Skin epidermis (tissue), 12 donors: Measurements from ENCODE around the gene LARP4B.
"Not testable (repeated sequence)": the region's sequence is repeated elsewhere in the genome, so short reads cannot be mapped to it uniquely, and the experiment has no call there.

Experiments used
- H3K27ac ChIP-seq, 21 experiments: fragments of 200-600 bp; sonication (generic) in 11 of 21; one replicate each; pipeline ENCODE4 v1.5.0; 2020; ENCODE audit warnings: mild to moderate bottlenecking in 3 of 21, inconsistent platforms in 2 of 21, moderate library complexity in 2 of 21
- H3K4me3 ChIP-seq, 7 experiments: fragments of 200-600 bp; sonication (generic) in 2 of 7; one replicate each; pipeline ENCODE4 v1.5.0; 2020; ENCODE audit warnings: inconsistent platforms in 2 of 7, mild to moderate bottlenecking in 2 of 7, moderate library complexity in 1 of 7

The LARP4B gene

GRCh38 chr10:780536-781524 lies 150.7 kb downstream of the LARP4B start:
- Histone ChIP-seq H3K4me3 (no peak overlapping the region), H3K27ac (no peak overlapping the region)

- Histone ChIP-seq H3K4me3 (no peak overlapping the region), H3K27ac (no peak overlapping the region)
Measured at GRCh38 chr10:778626-779330, 152.7 kb downstream of the LARP4B start.

GRCh38 chr10:777913-778479 lies 153.5 kb downstream of the LARP4B start:
- Histone ChIP-seq H3K4me3 (no peak overlapping the region), H3K27ac (no peak overlapping the region)

GRCh38 chr10:776772-777171 lies 154.7 kb downstream of the LARP4B start:
- no peak overlapping the region for H3K4me3 ChIP-seq
- no peak overlapping the region for H3K27ac ChIP-seq

GRCh38 chr10:775245-776075 lies 156.0 kb downstream of the LARP4B start:
- H3K4me3 ChIP-seq = no peak overlapping the region
- H3K27ac ChIP-seq = no peak overlapping the region

GRCh38 chr10:774661-775244 lies 156.8 kb downstream of the LARP4B start:
- no peak overlapping the region for H3K27ac ChIP-seq
- no peak overlapping the region for H3K4me3 ChIP-seq

- Histone ChIP-seq H3K27ac (no peak overlapping the region), H3K4me3 (no peak overlapping the region)
Measured at GRCh38 chr10:774223-774622, 157.3 kb downstream of the LARP4B start.

GRCh38 chr10:773562-774161 lies 157.8 kb downstream of the LARP4B start:
- Histone ChIP-seq H3K4me3 (no peak overlapping the region), H3K27ac (no peak overlapping the region)

- Histone ChIP-seq H3K4me3 (no peak overlapping the region), H3K27ac (peak overlapping the region in 1 of 21 experiments; percentile 21)
Measured at GRCh38 chr10:772227-772637, 159.3 kb downstream of the LARP4B start.

GRCh38 chr10:771647-772046 lies 159.9 kb downstream of the LARP4B start:
- Histone ChIP-seq H3K4me3 (no peak overlapping the region), H3K27ac (no peak overlapping the region)

GRCh38 chr10:770975-771374 lies 160.5 kb downstream of the LARP4B start:
- Histone ChIP-seq H3K27ac (no peak overlapping the region), H3K4me3 (no peak overlapping the region)

GRCh38 chr10:770048-770712 lies 161.3 kb downstream of the LARP4B start:
- H3K4me3 ChIP-seq, H3K27ac ChIP-seq: not testable (repeated sequence)

GRCh38 chr10:767794-768193 lies 163.7 kb downstream of the LARP4B start:
- Histone ChIP-seq H3K4me3 (no peak overlapping the region), H3K27ac (no peak overlapping the region)

- Histone ChIP-seq H3K27ac (no peak overlapping the region), H3K4me3 (no peak overlapping the region)
Measured at GRCh38 chr10:767211-767610, 164.3 kb downstream of the LARP4B start.

- H3K4me3 ChIP-seq = no peak overlapping the region
- no peak overlapping the region for H3K27ac ChIP-seq
Measured at GRCh38 chr10:761376-761775, 170.1 kb downstream of the LARP4B start.

GRCh38 chr10:760622-761021 lies 170.9 kb downstream of the LARP4B start:
- no peak overlapping the region for H3K27ac ChIP-seq
- no peak overlapping the region for H3K4me3 ChIP-seq

- H3K27ac ChIP-seq = no peak overlapping the region
- H3K4me3 ChIP-seq = no peak overlapping the region
Measured at GRCh38 chr10:759898-760477, 171.5 kb downstream of the LARP4B start.
